Erythroblast (primary cell): ENCODE measurements around the gene LRBA.

Experiments
- GATA1 ChIP-seq: IDR thresholded peaks from 2 replicates; pipeline ENCODE4 v1.6.1; 2011; ENCODE audit warnings: low read depth, mild to moderate bottlenecking, control low read depth, low read length, moderate library complexity
- POLR2A ChIP-seq: IDR thresholded peaks from 2 replicates; pipeline ENCODE4 v1.6.1; 2011; ENCODE audit warnings: mild to moderate bottlenecking, low read length

GRCh38 chr4:150765216-150765615, 249.9 kb downstream of the LRBA start:
- TF ChIP-seq POLR2A (no peak), GATA1 (no peak)
